Hepatocyte (in vitro differentiated cells): Measurements from ENCODE around the gene NAIF1. TPM values are rescaled to one million over a fixed set of nuclear protein-coding genes. Genes with fewer than 3 reads are reported as not detected.
"Not testable (repeated sequence)": the region's sequence is repeated elsewhere in the genome, so short reads cannot be mapped to it uniquely, and the experiment has no call there.

Source experiments
- DNase-seq: peaks from one replicate; pipeline ENCODE4 v3.0.0-alpha.2; 2016; ENCODE audit warnings: low spot score
- H2AFZ ChIP-seq: fragments of 200-600 bp; sonication (generic); 2 replicates; pipeline ENCODE4 v1.6.0; 2016; ENCODE audit warnings: antibody characterized with exemption, mild to moderate bottlenecking
- H3K27ac ChIP-seq: fragments of 200-600 bp; sonication (generic); 2 replicates; pipeline ENCODE4 v1.5.1; 2016; ENCODE audit warnings: mild to moderate bottlenecking
- H3K27me3 ChIP-seq: fragments of 200-600 bp; sonication (generic); 2 replicates; pipeline ENCODE4 v1.6.1; 2016
- H3K36me3 ChIP-seq: fragments of 200-600 bp; sonication (generic); replicated peaks from 2 replicates; pipeline ENCODE4 v1.5.1; 2016; ENCODE audit warnings: low read depth; ENCODE audit not compliant: insufficient read depth
- H3K4me1 ChIP-seq: fragments of 200-600 bp; sonication (generic); 2 replicates; pipeline ENCODE4 v1.5.1; 2016; ENCODE audit warnings: mild to moderate bottlenecking, moderate library complexity; ENCODE audit not compliant: insufficient read depth
- H3K4me2 ChIP-seq: fragments of 200-600 bp; sonication (generic); 2 replicates; pipeline ENCODE4 v1.6.0; 2016
- H3K4me3 ChIP-seq: fragments of 200-600 bp; sonication (generic); 2 replicates; pipeline ENCODE4 v1.5.1; 2016; ENCODE audit warnings: mild to moderate bottlenecking
- H3K79me2 ChIP-seq: fragments of 200-600 bp; sonication (generic); 2 replicates; pipeline ENCODE4 v1.6.0; 2017; ENCODE audit warnings: mild to moderate bottlenecking
- H3K9me2 ChIP-seq: fragments of 200-600 bp; sonication (generic); replicated peaks from 2 replicates; pipeline ENCODE4 v1.6.0; 2017; ENCODE audit warnings: mild to moderate bottlenecking; ENCODE audit not compliant: insufficient read depth
- H3K9me3 ChIP-seq: fragments of 200-600 bp; sonication (generic); 2 replicates; pipeline ENCODE4 v1.5.1; 2016; ENCODE audit warnings: low read depth, mild to moderate bottlenecking
- H4K20me1 ChIP-seq: fragments of 200-600 bp; sonication (generic); 2 replicates; pipeline ENCODE4 v1.6.0; 2016; ENCODE audit warnings: mild to moderate bottlenecking; ENCODE audit not compliant: insufficient read depth, poor library complexity, severe bottlenecking
- CTCF ChIP-seq: fragments of 200-600 bp; sonication (generic); IDR thresholded peaks from 2 replicates; pipeline ENCODE4 v1.5.1; 2016; ENCODE audit warnings: antibody characterized with exemption, mild to moderate bottlenecking; ENCODE audit not compliant: poor library complexity
- EZH2 ChIP-seq: fragments of 200-600 bp; sonication (generic); IDR thresholded peaks from 2 replicates; pipeline ENCODE4 v1.6.1; 2016; ENCODE audit warnings: antibody characterized with exemption, mild to moderate bottlenecking, borderline replicate concordance
- EZH2phosphoT487 ChIP-seq: fragments of 200-600 bp; sonication (generic); IDR thresholded peaks from one replicate; pipeline ENCODE4 v1.6.1; 2018; ENCODE audit warnings: antibody characterized with exemption, mild to moderate bottlenecking, low read depth, moderate library complexity; ENCODE audit not compliant: unreplicated experiment, severe bottlenecking
- WGBS: methylation state at CpG from one replicate; pipeline ENCODE4 v1.1.6; 2016; ENCODE audit warnings: low lambda C conversion rate; ENCODE audit errors: missing lambda C conversion rate; 5-methylcytosine and 5-hydroxymethylcytosine counted together
- polyA plus RNA-seq: library from polyadenylated mRNA; unstranded; fragments of >200 nt; fragmentation: Nextera tagmentation; extraction: Ambion mirVana; gene quantifications from 2 replicates; pipeline ENCODE4 v1.2.1, GENCODE V29; 2016
- total RNA-seq: library from RNA; depleted of rRNA; stranded (reverse); fragments of >200 nt; gene quantifications from 2 replicates; pipeline ENCODE4 v1.2.3, GENCODE V29; 2014

Gene NAIF1
- total and polyA plus RNA-seq, 2 experiments from 2014 or later: 8.0 to 10.3 TPM

GRCh38 chr9:128024761-128025308 lies 42.3 kb downstream of the NAIF1 start:
- H4K20me1 ChIP-seq: no peaks in the 10 kb centered on the region
- H3K9me2 ChIP-seq: no peaks in the 10 kb centered on the region
- TF ChIP-seq EZH2: no peak
- TF ChIP-seq EZH2phosphoT487: no peak
- TF ChIP-seq CTCF: no peak
- no peaks in the 10 kb centered on the region for H3K36me3 ChIP-seq
- no peak overlapping the region for H3K4me2 ChIP-seq
- DNase-seq: no peak
- H2AFZ ChIP-seq: no peak overlapping the region
- peaks cover 3% of the 10 kb centered on the region for H3K4me1 ChIP-seq
- no peaks in the 10 kb centered on the region for H3K9me3 ChIP-seq
- 79% methylated on average over 5 of the region's 5 CpGs for WGBS
- H3K27ac ChIP-seq: no peak overlapping the region
- no peaks in the 10 kb centered on the region for H3K27me3 ChIP-seq
- no peak overlapping the region for H3K4me3 ChIP-seq
- no peaks in the 10 kb centered on the region for H3K79me2 ChIP-seq

GRCh38 chr9:128023671-128024070 lies 43.4 kb downstream of the NAIF1 start:
- not testable (repeated sequence) for H3K27ac ChIP-seq, H3K4me1 ChIP-seq, H3K9me2 ChIP-seq, H3K79me2 ChIP-seq, H3K36me3 ChIP-seq, H3K27me3 ChIP-seq, H3K4me3 ChIP-seq, H2AFZ ChIP-seq, H4K20me1 ChIP-seq, H3K4me2 ChIP-seq, H3K9me3 ChIP-seq, DNase-seq
- WGBS: 84% methylated on average over 12 of the region's 12 CpGs

- Histone ChIP-seq H4K20me1 (no peaks in the 10 kb centered on the region), H3K4me2 (no peak overlapping the region), H3K4me3 (no peak overlapping the region), H3K4me1 (peaks cover 3% of the 10 kb centered on the region), H3K27ac (no peak overlapping the region), H3K79me2 (no peaks in the 10 kb centered on the region), H3K9me3 (no peaks in the 10 kb centered on the region), H3K9me2 (no peaks in the 10 kb centered on the region), H3K27me3 (no peaks in the 10 kb centered on the region), H3K36me3 (no peaks in the 10 kb centered on the region), H2AFZ (no peak overlapping the region)
- no peak for TF ChIP-seq CTCF
- TF ChIP-seq EZH2phosphoT487: no peak
- TF ChIP-seq EZH2: no peak
- DNase-seq: no peak
- WGBS: 59% methylated on average over 2 of the region's 2 CpGs
Measured at GRCh38 chr9:128022886-128023285, 44.2 kb downstream of the NAIF1 start.

GRCh38 chr9:128021098-128021497 lies 46.0 kb downstream of the NAIF1 start:
- no peaks in the 10 kb centered on the region for H3K9me2 ChIP-seq
- no peak overlapping the region for H3K4me2 ChIP-seq
- H3K27ac ChIP-seq: no peak overlapping the region
- no peaks in the 10 kb centered on the region for H3K9me3 ChIP-seq
- no peaks in the 10 kb centered on the region for H3K4me1 ChIP-seq
- no peak overlapping the region for H2AFZ ChIP-seq
- no peaks in the 10 kb centered on the region for H3K36me3 ChIP-seq
- H4K20me1 ChIP-seq: no peaks in the 10 kb centered on the region
- WGBS: 57% methylated on average over 1 of the region's 1 CpG
- no peak for DNase-seq
- H3K27me3 ChIP-seq: no peaks in the 10 kb centered on the region
- TF ChIP-seq EZH2phosphoT487 (no peak), CTCF (no peak), EZH2 (no peak)
- H3K79me2 ChIP-seq: no peaks in the 10 kb centered on the region
- no peak overlapping the region for H3K4me3 ChIP-seq
